RWPE2 (cell line): ENCODE data around the gene PLSCR3.

Experiments used
- ATAC-seq: fragments of 200-7000 bp; cut with Tn5 transposase; 3 replicates; pipeline ENCODE4 v1.9.1; 2021; ENCODE audit warnings: low read depth
- DNase-seq: peaks from one replicate; pipeline ENCODE4 v3.0.0-alpha.2; 2020; ENCODE audit warnings: low spot score
- H3K27ac ChIP-seq: fragments of 450-650 bp; 2 replicates; pipeline ENCODE4 v1.5.1; 2017; ENCODE audit warnings: mild to moderate bottlenecking; ENCODE audit not compliant: poor library complexity, severe bottlenecking
- H3K27me3 ChIP-seq: fragments of 250-450 bp; sonication (Bioruptor Pico); 2 replicates; pipeline ENCODE4 v1.5.1; 2021; ENCODE audit warnings: mild to moderate bottlenecking, moderate library complexity; ENCODE audit not compliant: insufficient read depth, poor library complexity, severe bottlenecking
- H3K36me3 ChIP-seq: fragments of 250-450 bp; sonication (Bioruptor Pico); 2 replicates; pipeline ENCODE4 v1.5.1; 2020; ENCODE audit warnings: low read depth, mild to moderate bottlenecking, moderate library complexity
- H3K4me1 ChIP-seq: fragments of 250-450 bp; sonication (Bioruptor Pico); 2 replicates; pipeline ENCODE4 v1.5.1; 2021; ENCODE audit warnings: mild to moderate bottlenecking, moderate library complexity; ENCODE audit not compliant: insufficient read depth, poor library complexity, severe bottlenecking
- H3K4me3 ChIP-seq: fragments of 250-450 bp; sonication (Bioruptor Pico); 2 replicates; pipeline ENCODE4 v1.5.1; 2021; ENCODE audit warnings: mild to moderate bottlenecking, moderate library complexity; ENCODE audit not compliant: severe bottlenecking
- H3K9me3 ChIP-seq: fragments of 250-450 bp; sonication (Bioruptor Pico); 2 replicates; pipeline ENCODE4 v1.5.1; 2021; ENCODE audit warnings: mild to moderate bottlenecking, moderate library complexity; ENCODE audit not compliant: severe bottlenecking
- CTCF ChIP-seq: fragments of 450-650 bp; IDR thresholded peaks from one replicate; pipeline ENCODE4 v1.5.1; 2017; ENCODE audit warnings: mild to moderate bottlenecking, moderate library complexity; ENCODE audit not compliant: poor library complexity, severe bottlenecking

Gene PLSCR3

GRCh38 chr17:7393613-7394451, 493 bp downstream of the PLSCR3 start:
- Histone ChIP-seq H3K4me3 (peak overlapping the region; percentile 76), H3K27ac (peak overlapping the region; percentile 73), H3K4me1 (no peaks in the 10 kb centered on the region), H3K36me3 (peaks cover 40% of the 10 kb centered on the region), H3K9me3 (no peaks in the 10 kb centered on the region), H3K27me3 (no peaks in the 10 kb centered on the region)
- TF ChIP-seq CTCF, result no peak
- peak; percentile 72 for DNase-seq
- peak; percentile 58 for ATAC-seq

DNA sequence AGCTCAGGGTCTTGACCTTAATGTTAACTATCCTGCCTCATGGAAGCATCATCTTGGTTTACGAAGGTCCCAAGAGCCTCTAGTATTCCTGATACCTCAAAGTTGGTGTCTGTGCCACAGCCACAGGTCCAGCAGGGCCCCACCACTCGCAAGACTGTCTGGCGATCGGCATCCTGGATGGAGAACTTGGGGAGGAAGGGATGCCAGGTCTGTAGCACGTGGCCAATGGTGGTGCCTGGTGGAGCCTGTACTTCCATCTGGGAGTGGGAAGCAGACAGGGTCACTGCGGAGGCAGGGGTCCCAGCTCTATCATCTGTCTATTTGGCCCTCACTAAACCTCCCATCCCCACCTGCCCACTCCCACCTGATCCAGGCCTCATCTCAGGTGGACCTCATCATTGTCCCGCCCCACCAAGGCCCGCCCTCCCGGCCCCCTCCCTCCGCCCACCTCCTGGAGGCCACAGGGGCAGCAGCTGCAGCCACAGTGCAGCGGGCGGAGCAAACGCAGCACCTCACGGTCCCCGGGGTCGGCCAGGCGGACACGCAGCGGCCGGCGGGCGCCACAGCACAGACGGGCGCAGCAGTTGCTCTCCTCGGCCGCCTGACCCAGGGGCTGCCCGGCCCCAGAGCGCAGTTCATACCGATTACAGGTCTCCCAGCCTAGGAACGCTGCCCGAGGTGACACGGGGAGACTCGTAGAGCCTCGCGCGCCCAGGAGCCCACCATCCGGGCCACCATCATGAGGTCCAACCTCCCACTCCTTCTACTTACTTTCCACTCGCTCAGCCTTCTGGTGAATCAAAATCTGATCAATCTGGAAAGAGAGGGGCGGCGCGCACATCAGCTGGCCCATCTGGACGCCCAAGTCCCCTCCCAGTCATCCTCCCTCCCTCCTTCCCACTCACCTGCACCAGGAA, 1.4 kb downstream of the PLSCR3 start:
- DNase-seq (peak; percentile 59), ATAC-seq (no peak)
- TF ChIP-seq CTCF, result no peak
- H3K4me1 ChIP-seq, result no peaks in the 10 kb centered on the region
- H3K4me3 ChIP-seq, result peak overlapping the region; percentile 76
- peaks cover 48% of the 10 kb centered on the region for H3K36me3 ChIP-seq
- peak overlapping the region; percentile 73 for H3K27ac ChIP-seq
- no peaks in the 10 kb centered on the region for H3K27me3 ChIP-seq
- no peaks in the 10 kb centered on the region for H3K9me3 ChIP-seq

GRCh38 chr17:7391307-7391706, 3.0 kb downstream of the PLSCR3 start:
- no peaks in the 10 kb centered on the region for H3K4me1 ChIP-seq
- no peak overlapping the region for H3K4me3 ChIP-seq
- no peak for TF ChIP-seq CTCF
- peaks cover 50% of the 10 kb centered on the region for H3K36me3 ChIP-seq
- no peaks in the 10 kb centered on the region for H3K27me3 ChIP-seq
- no peak overlapping the region for H3K27ac ChIP-seq
- no peak for DNase-seq
- ATAC-seq, result no peak
- H3K9me3 ChIP-seq, result no peaks in the 10 kb centered on the region

DNA sequence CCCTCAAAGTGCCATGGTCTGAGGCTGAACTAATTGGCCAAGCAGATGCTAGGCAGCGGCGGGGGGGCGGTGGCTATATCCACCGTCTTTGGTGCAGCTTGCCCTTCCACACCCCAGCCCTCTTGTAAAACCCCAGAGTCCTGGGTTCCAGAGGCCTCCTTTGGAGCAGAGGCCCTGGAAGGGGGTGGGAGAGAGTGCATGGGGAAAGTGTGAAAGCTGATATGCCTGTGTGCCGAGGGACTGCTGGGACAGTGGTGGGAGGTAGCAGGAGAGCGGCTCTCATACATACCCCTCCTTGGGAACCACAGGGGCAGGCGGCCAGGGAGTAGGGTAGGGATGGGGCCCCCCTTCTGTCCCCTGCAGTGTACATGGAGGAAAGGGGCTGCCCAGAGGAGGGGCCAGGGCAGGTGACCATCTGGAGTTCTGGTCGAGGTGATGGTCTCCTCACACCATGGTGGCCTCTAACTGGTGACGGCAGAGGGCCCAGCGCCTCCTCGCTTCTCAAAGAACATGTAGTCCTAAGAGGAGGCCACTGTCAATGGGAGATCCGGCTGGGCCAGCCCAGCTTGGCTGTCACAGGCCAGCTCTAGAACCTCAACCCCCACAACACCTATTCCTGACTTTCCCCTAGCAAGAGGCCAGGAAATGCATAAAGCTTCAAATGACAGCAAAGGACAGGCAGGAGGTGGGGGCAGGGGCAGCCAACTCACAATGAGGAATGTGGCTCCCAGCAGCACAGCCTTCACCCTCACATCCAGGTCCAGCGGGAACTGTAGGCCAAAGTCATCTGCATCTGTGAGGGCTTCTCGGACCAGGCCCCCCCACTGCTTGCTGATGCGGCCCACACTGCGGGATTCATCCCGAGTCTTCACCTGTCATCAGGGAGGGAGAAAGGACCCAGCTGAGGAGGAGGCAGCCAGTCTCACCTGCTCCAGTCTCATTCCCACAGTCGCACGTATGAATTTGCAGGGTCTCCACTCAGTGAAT, 4.1 kb downstream of the PLSCR3 start:
- no peaks in the 10 kb centered on the region for H3K27me3 ChIP-seq
- no peaks in the 10 kb centered on the region for H3K4me1 ChIP-seq
- peaks cover 50% of the 10 kb centered on the region for H3K36me3 ChIP-seq
- ATAC-seq (no peak), DNase-seq (no peak)
- H3K27ac ChIP-seq, result no peak overlapping the region
- TF ChIP-seq CTCF, result no peak
- no peaks in the 10 kb centered on the region for H3K9me3 ChIP-seq
- H3K4me3 ChIP-seq, result no peak overlapping the region
